Natural killer cell (primary cell): Measurements from ENCODE around the gene ARPC5L. TPM values are rescaled to one million over a fixed set of nuclear protein-coding genes. Genes with fewer than 3 reads are reported as not detected.

Source experiments
- ATAC-seq, 3 donors: fragments of 150-1000 bp in 2 of 3; fragments of 200-7000 bp in 1 of 3; cut with Tn5 transposase; 1 replicate in 1 of 3; 2 replicates in 2 of 3; pipeline ENCODE4 v1.10.0; 2021; ENCODE audit warnings: mild to moderate bottlenecking in 2 of 3, moderate library complexity in 2 of 3
- DNase-seq, 2 donors: peaks; one replicate each; pipeline versions ENCODE4 v3.0.0 to v3.0.0-alpha.2; 2013 to 2021; ENCODE audit warnings: mixed read lengths in 1 of 2
- H3K27ac ChIP-seq: one replicate; pipeline ENCODE4 v1.5.1; 2013; ENCODE audit warnings: mild to moderate bottlenecking, low read length
- H3K27me3 ChIP-seq: one replicate; pipeline ENCODE4 v1.6.1; 2013; ENCODE audit warnings: low read length; ENCODE audit not compliant: control insufficient read depth, insufficient read depth
- H3K36me3 ChIP-seq: one replicate; pipeline ENCODE4 v1.6.1; 2013; ENCODE audit warnings: low read length; ENCODE audit not compliant: control insufficient read depth, insufficient read depth
- H3K4me1 ChIP-seq: one replicate; pipeline ENCODE4 v1.6.1; 2013; ENCODE audit warnings: low read length; ENCODE audit not compliant: control insufficient read depth, insufficient read depth
- H3K4me3 ChIP-seq: one replicate; pipeline ENCODE4 v1.5.1; 2013; ENCODE audit warnings: low read length
- H3K9me3 ChIP-seq: one replicate; pipeline ENCODE4 v1.6.1; 2013; ENCODE audit warnings: low read length; ENCODE audit not compliant: control insufficient read depth, insufficient read depth
- H3K27ac Mint-ChIP-seq, 2 donors: one replicate each; pipeline ENCODE4 v1.8.0; 2022; ENCODE audit warnings: mild to moderate bottlenecking in 2 of 2, mixed read lengths in 2 of 2, moderate library complexity in 1 of 2
- H3K27me3 Mint-ChIP-seq, 2 donors: one replicate each; pipeline ENCODE4 v1.8.0; 2022; ENCODE audit warnings: low read depth in 2 of 2, mixed read lengths in 2 of 2
- H3K36me3 Mint-ChIP-seq: one replicate; pipeline ENCODE4 v1.8.0; 2022; ENCODE audit warnings: mixed read lengths
- H3K4me1 Mint-ChIP-seq, 2 donors: one replicate each; pipeline ENCODE4 v1.8.0; 2022; ENCODE audit warnings: mixed read lengths in 2 of 2
- H3K4me3 Mint-ChIP-seq: one replicate; pipeline ENCODE4 v1.8.0; 2022; ENCODE audit warnings: mild to moderate bottlenecking, moderate library complexity, mixed read lengths
- H3K9me3 Mint-ChIP-seq, 2 donors: one replicate each; pipeline ENCODE4 v1.8.0; 2022; ENCODE audit warnings: mixed read lengths in 2 of 2
- WGBS: methylation state at CpG from one replicate; pipeline ENCODE4 v1.1.7; 2013; ENCODE audit warnings: missing lambda C conversion rate; ENCODE audit not compliant: insufficient coverage; 5-methylcytosine and 5-hydroxymethylcytosine counted together
- intact Hi-C: fragments of 100-400 bp; cut with micrococcal nuclease; formaldehyde crosslinking; loops from one replicate; pipeline ENCODE4 v1.14.2; 2022
- total RNA-seq, 4 donors: library from RNA; stranded (reverse); fragments of 120-200 nt in 1 of 4; gene quantifications; one replicate each; pipeline versions ENCODE4 v1.2.3 to v1.2.4, GENCODE V29; 2013 to 2022
- TF ChIP-seq, protein P1 (sequence below): fragments of 200-600 bp; IDR thresholded peaks from one replicate; pipeline ENCODE4 v1.8.0; 2022; ENCODE audit warnings: antibody characterized with exemption

Gene ARPC5L
- total RNA-seq, 3 donors from 2014 or later (not counting 1 experiment from before 2014, with no cell fraction given): 131 to 169 (median 139) TPM

DNA sequence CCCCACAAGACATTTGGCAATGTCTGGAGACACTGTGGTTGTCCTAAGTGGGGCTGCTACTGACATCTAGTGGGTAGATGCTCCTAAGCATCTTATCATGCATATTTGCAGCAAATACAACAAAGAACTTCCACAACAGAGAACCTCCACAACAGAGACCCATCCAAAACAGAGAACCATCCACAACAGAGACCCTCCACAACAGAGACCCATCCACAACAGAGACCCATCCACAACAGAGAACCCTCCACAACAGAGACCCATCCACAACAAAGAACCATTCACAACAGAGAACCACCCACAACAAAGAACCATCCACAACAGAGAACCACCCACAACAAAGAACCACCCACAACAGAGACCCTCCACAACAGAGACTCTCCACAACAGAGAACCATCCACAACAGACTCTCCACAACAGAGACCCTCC is 32.8 kb downstream of the ARPC5L start:
- H3K36me3 Mint-ChIP-seq: peaks cover 15% of the 10 kb centered on the region
- no peaks in the 10 kb centered on the region for H3K9me3 ChIP-seq
- no peak overlapping the region for H3K4me3 Mint-ChIP-seq
- DNase-seq (peak in 1 of 2 donors; percentile 78), ATAC-seq (peak; percentile 82 to 99 (median 96))
- no peak overlapping the region for H3K27ac ChIP-seq
- H3K36me3 ChIP-seq: peaks cover 53% of the 10 kb centered on the region
- intact Hi-C loops: loop anchor here (1.0 to 10.0 kb wide), 3 partner anchors 41 to 120 kb away; partner anchors contain the start of gene WDR38
- no peaks in the 10 kb centered on the region for H3K27me3 Mint-ChIP-seq
- TF ChIP-seq, protein P1, sequence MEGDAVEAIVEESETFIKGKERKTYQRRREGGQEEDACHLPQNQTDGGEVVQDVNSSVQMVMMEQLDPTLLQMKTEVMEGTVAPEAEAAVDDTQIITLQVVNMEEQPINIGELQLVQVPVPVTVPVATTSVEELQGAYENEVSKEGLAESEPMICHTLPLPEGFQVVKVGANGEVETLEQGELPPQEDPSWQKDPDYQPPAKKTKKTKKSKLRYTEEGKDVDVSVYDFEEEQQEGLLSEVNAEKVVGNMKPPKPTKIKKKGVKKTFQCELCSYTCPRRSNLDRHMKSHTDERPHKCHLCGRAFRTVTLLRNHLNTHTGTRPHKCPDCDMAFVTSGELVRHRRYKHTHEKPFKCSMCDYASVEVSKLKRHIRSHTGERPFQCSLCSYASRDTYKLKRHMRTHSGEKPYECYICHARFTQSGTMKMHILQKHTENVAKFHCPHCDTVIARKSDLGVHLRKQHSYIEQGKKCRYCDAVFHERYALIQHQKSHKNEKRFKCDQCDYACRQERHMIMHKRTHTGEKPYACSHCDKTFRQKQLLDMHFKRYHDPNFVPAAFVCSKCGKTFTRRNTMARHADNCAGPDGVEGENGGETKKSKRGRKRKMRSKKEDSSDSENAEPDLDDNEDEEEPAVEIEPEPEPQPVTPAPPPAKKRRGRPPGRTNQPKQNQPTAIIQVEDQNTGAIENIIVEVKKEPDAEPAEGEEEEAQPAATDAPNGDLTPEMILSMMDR: peak; percentile 65
- no peak overlapping the region for H3K4me3 ChIP-seq
- no peaks in the 10 kb centered on the region for H3K9me3 Mint-ChIP-seq
- H3K27me3 ChIP-seq: no peaks in the 10 kb centered on the region
- peaks cover 4% of the 10 kb centered on the region for H3K4me1 ChIP-seq
- peaks cover 8 to 16% of the 10 kb centered on the region in 2 donors for H3K4me1 Mint-ChIP-seq
- peak overlapping the region in 1 of 2 donors; percentile 74 for H3K27ac Mint-ChIP-seq

DNA sequence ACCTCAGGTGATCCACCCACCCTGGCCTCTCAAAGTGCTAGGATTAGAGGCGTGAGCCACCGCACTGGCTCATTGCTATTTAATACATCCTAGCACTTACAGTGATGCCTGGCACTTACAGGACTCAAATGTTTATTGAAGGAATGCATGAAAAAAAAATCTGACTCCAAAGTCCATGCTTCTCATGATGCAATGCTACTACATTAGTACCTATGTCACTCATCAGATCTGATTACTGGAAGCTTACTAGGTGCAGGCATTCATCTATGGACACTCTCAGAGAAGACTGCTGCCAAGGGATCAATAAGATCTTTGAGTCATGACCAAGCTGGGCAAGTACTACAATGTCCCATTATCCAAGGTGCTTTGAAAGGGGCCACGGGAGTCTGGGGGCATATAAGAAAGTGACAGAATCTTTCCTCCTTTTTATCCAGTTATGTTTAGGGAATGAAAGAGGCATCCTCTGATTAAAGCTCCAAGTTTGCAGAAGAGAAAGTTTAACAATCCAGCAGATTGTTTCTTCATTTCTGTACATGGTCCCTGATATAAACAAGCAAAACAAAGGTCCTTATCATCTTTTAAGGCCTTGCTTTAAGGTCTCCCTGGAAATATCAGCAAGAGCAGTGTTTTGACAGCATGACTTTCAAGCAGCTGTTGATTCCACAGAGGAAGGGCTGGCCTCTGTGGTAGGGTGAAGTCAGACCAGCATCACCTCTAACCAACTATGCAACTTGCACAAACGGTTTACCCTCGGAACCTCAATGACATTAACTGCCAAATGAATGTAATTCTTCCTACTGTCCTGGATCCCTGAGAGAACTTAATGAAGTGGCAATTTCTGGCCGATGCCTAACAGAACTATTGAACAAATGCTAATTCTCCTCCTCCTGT is 35.9 kb downstream of the ARPC5L start:
- Histone ChIP-seq H3K4me1 (peaks cover 4% of the 10 kb centered on the region), H3K36me3 (peaks cover 51% of the 10 kb centered on the region), H3K27ac (no peak overlapping the region), H3K4me3 (no peak overlapping the region), H3K9me3 (no peaks in the 10 kb centered on the region), H3K27me3 (no peaks in the 10 kb centered on the region)
- no peak for DNase-seq
- peaks cover 8 to 16% of the 10 kb centered on the region in 2 donors for H3K4me1 Mint-ChIP-seq
- intact Hi-C loops: loop anchor here (10.0 kb wide), 1 partner anchor 63 kb away; no protein-coding TSS in a partner anchor
- H3K9me3 Mint-ChIP-seq: no peaks in the 10 kb centered on the region
- TF ChIP-seq, protein P1: no peak
- ATAC-seq: no peak
- WGBS: 96% methylated on average over 4 of the region's 6 CpGs
- H3K4me3 Mint-ChIP-seq: no peak overlapping the region
- peaks cover 15% of the 10 kb centered on the region for H3K36me3 Mint-ChIP-seq
- no peak overlapping the region for H3K27ac Mint-ChIP-seq
- no peaks in the 10 kb centered on the region for H3K27me3 Mint-ChIP-seq

DNA sequence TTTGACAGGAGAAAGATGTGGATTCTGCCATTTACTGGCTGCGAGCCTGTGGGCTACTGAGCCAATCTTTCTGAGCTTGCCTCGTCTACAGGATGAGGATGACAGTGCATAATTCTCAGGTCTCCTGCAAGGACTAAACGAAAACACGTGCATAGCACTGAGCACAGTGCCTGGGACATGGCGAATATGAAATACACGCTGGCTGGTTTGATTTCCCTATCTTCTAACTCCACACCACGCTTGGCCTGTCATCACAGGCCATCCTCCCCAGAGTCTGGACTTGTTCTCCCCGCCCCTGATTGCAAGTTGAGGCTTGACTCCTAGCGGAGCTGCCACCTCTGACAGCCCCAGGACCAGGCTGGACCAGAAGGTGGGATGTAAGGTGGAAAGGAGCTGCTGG is 37.9 kb downstream of the ARPC5L start:
- intact Hi-C loops: loop anchor here (10.0 kb wide), 1 partner anchor 65 kb away; no protein-coding TSS in a partner anchor
- DNase-seq (no peak), ATAC-seq (no peak)
- TF ChIP-seq, protein P1: no peak
- Mint-ChIP-seq H3K4me3 (no peak overlapping the region), H3K36me3 (peaks cover 8% of the 10 kb centered on the region), H3K27me3 (no peaks in the 10 kb centered on the region), H3K9me3 (no peaks in the 10 kb centered on the region), H3K27ac (no peak overlapping the region), H3K4me1 (peaks cover 3 to 10% of the 10 kb centered on the region in 2 donors)
- 94% methylated on average over 9 of the region's 9 CpGs for WGBS
- H3K27me3 ChIP-seq: no peaks in the 10 kb centered on the region
- no peaks in the 10 kb centered on the region for H3K9me3 ChIP-seq
- no peaks in the 10 kb centered on the region for H3K4me1 ChIP-seq
- H3K27ac ChIP-seq: no peak overlapping the region
- peaks cover 43% of the 10 kb centered on the region for H3K36me3 ChIP-seq
- no peak overlapping the region for H3K4me3 ChIP-seq
